Subcutaneous adipose tissue (tissue), 4 donors: ENCODE results near the gene NREP. TPM values are rescaled to one million over a fixed set of nuclear protein-coding genes. Genes with fewer than 3 reads are reported as not detected.

ENCODE experiments used
- CTCF ChIP-seq: fragments of 450-650 bp; IDR thresholded peaks from one replicate; pipeline ENCODE4 v1.5.1; 2016; ENCODE audit warnings: low read depth, mild to moderate bottlenecking, control low read depth, antibody characterized with exemption, moderate library complexity
- total RNA-seq, 4 donors: library from RNA; depleted of rRNA; stranded (reverse); fragments of >200 nt; gene quantifications; one replicate each; pipeline ENCODE4 v1.1.0, GENCODE V29; 2016

NREP gene
- total RNA-seq, 4 donors from 2014 or later = 3.9 to 8.5 (median 7.1) TPM

DNA sequence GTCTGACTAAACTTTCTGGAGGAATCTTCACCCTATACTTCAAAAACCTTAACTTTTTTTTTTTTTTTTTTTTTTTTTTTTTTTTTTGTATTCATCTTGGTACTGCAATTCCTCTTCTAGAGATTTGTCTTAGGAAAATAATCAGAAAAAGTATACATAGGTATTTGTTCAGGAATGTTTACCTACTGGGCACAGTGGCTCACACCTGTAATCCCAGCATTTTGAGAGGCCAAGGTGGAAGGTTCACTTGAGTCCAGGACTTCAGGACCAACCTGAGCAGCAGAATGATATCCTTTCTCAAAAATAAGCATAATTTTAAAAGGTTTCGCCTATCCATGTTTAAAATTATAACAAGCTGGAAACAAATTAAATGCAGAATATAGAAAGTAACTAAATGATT, 33.3 kb upstream of the NREP start:
- TF ChIP-seq CTCF = no peak

DNA sequence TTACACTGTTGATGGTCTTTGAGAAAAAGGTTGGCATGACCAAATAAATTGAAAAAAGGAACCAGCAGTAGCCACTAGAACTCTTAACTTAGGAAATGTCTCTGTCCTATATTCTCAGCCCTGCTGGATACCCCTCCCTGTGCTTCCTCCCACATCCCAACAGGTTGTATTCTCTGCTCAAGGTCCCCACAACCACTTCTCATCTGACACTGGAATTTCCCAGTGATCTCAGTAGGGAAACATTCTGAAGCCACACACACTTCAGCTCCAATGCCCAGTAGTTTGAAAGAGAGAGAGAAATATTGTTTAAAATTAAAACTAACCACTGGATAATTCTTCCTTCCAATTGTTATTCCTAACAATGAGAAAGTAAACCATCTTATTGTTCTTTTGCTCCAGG, 30.0 kb upstream of the NREP start:
- no peak for TF ChIP-seq CTCF

DNA sequence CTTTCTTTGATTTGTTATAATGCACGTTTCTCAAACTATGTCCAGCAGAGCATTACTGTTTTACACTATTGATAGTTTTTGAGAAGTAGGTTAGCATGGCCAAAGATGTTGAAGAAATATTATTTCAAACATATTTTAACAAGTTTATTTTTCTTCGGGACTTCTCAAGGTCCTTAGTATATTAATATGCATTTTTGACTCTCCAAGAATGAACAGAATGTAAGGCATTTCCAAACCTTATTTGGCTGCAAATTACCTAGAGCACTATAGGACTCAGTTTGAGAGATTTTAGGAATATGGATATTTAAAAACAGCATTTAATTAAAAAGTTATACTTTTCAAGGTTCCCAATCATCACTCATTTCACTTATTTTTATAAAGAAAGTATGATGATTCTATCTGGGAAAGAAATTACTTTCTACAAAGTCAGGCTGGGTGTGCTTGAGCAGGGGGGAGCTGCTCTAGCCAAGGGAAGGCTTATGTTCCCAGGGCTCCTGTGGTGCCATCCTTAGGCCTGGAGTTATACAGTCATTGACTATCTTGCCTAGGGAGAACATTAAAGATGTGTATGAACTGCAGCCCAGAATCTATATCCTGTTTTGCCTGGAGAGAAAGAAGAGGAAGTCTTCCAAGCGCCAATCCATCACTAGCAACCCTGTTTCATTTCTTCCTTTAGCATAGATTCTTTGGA, 27.6 kb upstream of the NREP start:
- TF ChIP-seq CTCF = no peak

DNA sequence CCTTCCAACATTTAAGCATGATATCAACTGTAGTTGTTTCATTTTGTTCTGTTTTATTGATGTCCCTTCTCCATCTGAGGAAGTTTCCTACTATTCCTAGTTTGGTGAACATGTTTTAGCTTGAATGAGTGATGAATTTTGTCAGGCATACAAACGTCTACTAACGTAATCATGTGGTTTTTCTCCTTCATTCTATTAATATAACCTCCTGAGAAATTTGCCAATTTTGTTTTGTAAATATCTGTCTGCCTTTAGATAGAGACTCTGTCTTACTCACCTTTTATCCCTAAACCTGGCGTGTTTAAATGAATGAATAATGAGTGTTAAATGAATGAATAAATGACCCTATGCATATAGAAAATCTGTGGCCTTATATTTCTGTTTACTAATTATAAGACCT, 26.5 kb upstream of the NREP start:
- no peak for TF ChIP-seq CTCF

GRCh38 chr5:111782216-111782615, 25.2 kb upstream of the NREP start:
- no peak for TF ChIP-seq CTCF

GRCh38 chr5:111781200-111781599, 24.2 kb upstream of the NREP start:
- no peak for TF ChIP-seq CTCF

DNA sequence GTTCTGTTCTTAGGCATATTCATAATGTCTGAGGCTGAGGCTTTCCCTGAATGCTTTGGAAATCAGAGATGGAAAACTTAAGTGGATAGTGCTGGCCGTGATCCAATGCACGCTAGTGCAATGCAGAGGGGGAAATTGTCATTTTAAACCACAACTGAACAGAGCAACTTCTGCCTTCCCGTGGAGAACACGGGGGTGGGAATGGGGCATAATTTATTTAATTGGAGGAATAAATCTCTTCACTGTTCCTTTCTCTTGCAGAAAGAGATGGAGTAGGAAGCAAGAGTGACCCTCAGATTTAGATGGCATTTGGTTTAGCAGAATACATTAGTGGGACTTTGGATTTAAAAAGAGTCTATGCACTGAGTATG, 22.9 kb upstream of the NREP start:
- no peak for TF ChIP-seq CTCF
